T-helper 17 cell (primary cell): ENCODE measurements around the gene CSGALNACT2. TPM values are rescaled to one million over a fixed set of nuclear protein-coding genes. Genes with fewer than 3 reads are reported as not detected.

ENCODE experiments used
- ATAC-seq: fragments of 150-1000 bp; cut with Tn5 transposase; 2 replicates; pipeline ENCODE4 v1.10.0; 2021; ENCODE audit warnings: mild to moderate bottlenecking, moderate library complexity
- DNase-seq, 3 donors: peaks; one replicate each; pipeline versions ENCODE4 v3.0.0 to v3.0.0-alpha.2; 2020 to 2021
- H3K9me3 ChIP-seq: one replicate; pipeline ENCODE4 v1.7.0; 2013; ENCODE audit warnings: low read length, mild to moderate bottlenecking; ENCODE audit not compliant: control insufficient read depth, poor library complexity, severe bottlenecking
- H3K27ac Mint-ChIP-seq: one replicate; pipeline ENCODE4 v1.8.0; 2022; ENCODE audit warnings: mild to moderate bottlenecking, moderate library complexity, mixed read lengths
- H3K27me3 Mint-ChIP-seq: one replicate; pipeline ENCODE4 v1.8.0; 2022; ENCODE audit warnings: mixed read lengths
- H3K36me3 Mint-ChIP-seq: one replicate; pipeline ENCODE4 v1.8.0; 2022; ENCODE audit warnings: low read depth, mixed read lengths
- H3K4me1 Mint-ChIP-seq: one replicate; pipeline ENCODE4 v1.8.0; 2022; ENCODE audit warnings: mild to moderate bottlenecking, mixed read lengths
- H3K4me3 Mint-ChIP-seq: one replicate; pipeline ENCODE4 v1.8.0; 2022; ENCODE audit warnings: mild to moderate bottlenecking, moderate library complexity, mixed read lengths
- total RNA-seq, 4 donors: library from RNA in 2 of 4; stranded (reverse) in 2 of 4; gene quantifications; one replicate each; pipeline ENCODE4 v1.2.3 and lab custom pipeline; 2022 to 2026

The CSGALNACT2 gene
- total RNA-seq, 2 donors from 2014 or later: 38.9 to 51.4 TPM

- ATAC-seq (no peak), DNase-seq (no peak)
- H3K27ac Mint-ChIP-seq: no peak overlapping the region
- no peaks in the 10 kb centered on the region for H3K36me3 Mint-ChIP-seq
- H3K9me3 ChIP-seq: no peaks in the 10 kb centered on the region
- peaks cover 8% of the 10 kb centered on the region for H3K4me1 Mint-ChIP-seq
- H3K4me3 Mint-ChIP-seq: no peak overlapping the region
- H3K27me3 Mint-ChIP-seq: no peaks in the 10 kb centered on the region
These were observed 22.2 kb upstream of the CSGALNACT2 start for GRCh38 chr10:43115881-43116595.

GRCh38 chr10:43116596-43116995, 21.6 kb upstream of the CSGALNACT2 start:
- H3K36me3 Mint-ChIP-seq: no peaks in the 10 kb centered on the region
- no peak overlapping the region for H3K27ac Mint-ChIP-seq

GRCh38 chr10:43117031-43117776, 21.0 kb upstream of the CSGALNACT2 start:
- Mint-ChIP-seq H3K4me1 (peaks cover 18% of the 10 kb centered on the region), H3K27me3 (no peaks in the 10 kb centered on the region), H3K4me3 (no peak overlapping the region), H3K36me3 (no peaks in the 10 kb centered on the region), H3K27ac (no peak overlapping the region)
- ATAC-seq (no peak), DNase-seq (no peak)
- H3K9me3 ChIP-seq: no peaks in the 10 kb centered on the region

More at GRCh38 chr10:43116596-43116995, 21.6 kb upstream of the CSGALNACT2 start:
- Mint-ChIP-seq H3K4me3 (no peak overlapping the region), H3K4me1 (peaks cover 14% of the 10 kb centered on the region), H3K27me3 (no peaks in the 10 kb centered on the region)
- ATAC-seq: no peak
- no peak for DNase-seq
- no peaks in the 10 kb centered on the region for H3K9me3 ChIP-seq

GRCh38 chr10:43117777-43118583, 20.3 kb upstream of the CSGALNACT2 start:
- H3K9me3 ChIP-seq: no peaks in the 10 kb centered on the region
- H3K4me3 Mint-ChIP-seq: no peak overlapping the region
- peak overlapping the region; percentile 41 for H3K27ac Mint-ChIP-seq
- H3K27me3 Mint-ChIP-seq: no peaks in the 10 kb centered on the region
- DNase-seq (no peak), ATAC-seq (no peak)
- peaks cover 18% of the 10 kb centered on the region for H3K4me1 Mint-ChIP-seq
- no peaks in the 10 kb centered on the region for H3K36me3 Mint-ChIP-seq

- Mint-ChIP-seq H3K27ac (peak overlapping the region; percentile 41), H3K4me3 (no peak overlapping the region), H3K27me3 (no peaks in the 10 kb centered on the region), H3K36me3 (no peaks in the 10 kb centered on the region), H3K4me1 (peaks cover 18% of the 10 kb centered on the region)
- DNase-seq: no peak
- no peak for ATAC-seq
- H3K9me3 ChIP-seq: no peaks in the 10 kb centered on the region
These were observed 19.4 kb upstream of the CSGALNACT2 start for GRCh38 chr10:43118631-43119415.

GRCh38 chr10:43119416-43120115, 18.7 kb upstream of the CSGALNACT2 start:
- no peaks in the 10 kb centered on the region for H3K27me3 Mint-ChIP-seq
- peak overlapping the region; percentile 89 for H3K27ac Mint-ChIP-seq
- peaks cover 18% of the 10 kb centered on the region for H3K4me1 Mint-ChIP-seq
- H3K9me3 ChIP-seq: no peaks in the 10 kb centered on the region
- no peaks in the 10 kb centered on the region for H3K36me3 Mint-ChIP-seq
- ATAC-seq: no peak
- no peak overlapping the region for H3K4me3 Mint-ChIP-seq
- no peak for DNase-seq

GRCh38 chr10:43120116-43120928, 17.9 kb upstream of the CSGALNACT2 start:
- DNase-seq: no peak
- H3K36me3 Mint-ChIP-seq: no peaks in the 10 kb centered on the region
- no peaks in the 10 kb centered on the region for H3K9me3 ChIP-seq
- peaks cover 18% of the 10 kb centered on the region for H3K4me1 Mint-ChIP-seq
- peak overlapping the region; percentile 89 for H3K27ac Mint-ChIP-seq
- H3K27me3 Mint-ChIP-seq: no peaks in the 10 kb centered on the region
- peak overlapping the region; percentile 64 for H3K4me3 Mint-ChIP-seq
- ATAC-seq: no peak

GRCh38 chr10:43120929-43121314, 17.3 kb upstream of the CSGALNACT2 start:
- peak; percentile 94 for ATAC-seq
- H3K9me3 ChIP-seq: no peaks in the 10 kb centered on the region
- no peaks in the 10 kb centered on the region for H3K36me3 Mint-ChIP-seq
- no peaks in the 10 kb centered on the region for H3K27me3 Mint-ChIP-seq
- H3K27ac Mint-ChIP-seq: peak overlapping the region; percentile 89
- peaks cover 18% of the 10 kb centered on the region for H3K4me1 Mint-ChIP-seq
- peak overlapping the region; percentile 64 for H3K4me3 Mint-ChIP-seq
- DNase-seq: no peak

- no peaks in the 10 kb centered on the region for H3K36me3 Mint-ChIP-seq
- ATAC-seq (no peak), DNase-seq (no peak)
- H3K4me1 Mint-ChIP-seq: peaks cover 18% of the 10 kb centered on the region
- peak overlapping the region; percentile 89 for H3K27ac Mint-ChIP-seq
- no peaks in the 10 kb centered on the region for H3K9me3 ChIP-seq
- no peaks in the 10 kb centered on the region for H3K27me3 Mint-ChIP-seq
- peak overlapping the region; percentile 64 for H3K4me3 Mint-ChIP-seq
These were observed 16.8 kb upstream of the CSGALNACT2 start for GRCh38 chr10:43121444-43121843.

- H3K4me3 Mint-ChIP-seq: no peak overlapping the region
- DNase-seq (no peak), ATAC-seq (no peak)
- peaks cover 5% of the 10 kb centered on the region for H3K27me3 Mint-ChIP-seq
- H3K36me3 Mint-ChIP-seq: no peaks in the 10 kb centered on the region
- peak overlapping the region; percentile 89 for H3K27ac Mint-ChIP-seq
- H3K9me3 ChIP-seq: no peaks in the 10 kb centered on the region
- H3K4me1 Mint-ChIP-seq: peaks cover 22% of the 10 kb centered on the region
These were observed 16.1 kb upstream of the CSGALNACT2 start for GRCh38 chr10:43122096-43122495.

GRCh38 chr10:43122826-43123225, 15.4 kb upstream of the CSGALNACT2 start:
- Mint-ChIP-seq H3K27me3 (peaks cover 5% of the 10 kb centered on the region), H3K4me1 (peaks cover 22% of the 10 kb centered on the region)
- ATAC-seq: no peak

More at GRCh38 chr10:43122826-43123225, 15.4 kb upstream of the CSGALNACT2 start:
- Mint-ChIP-seq H3K36me3 (no peaks in the 10 kb centered on the region), H3K27ac (no peak overlapping the region), H3K4me3 (no peak overlapping the region)
- H3K9me3 ChIP-seq: no peaks in the 10 kb centered on the region
- no peak for DNase-seq
